Measurements from ENCODE around the gene ATG2B. TPM values are rescaled to one million over a fixed set of nuclear protein-coding genes. Genes with fewer than 3 reads are reported as not detected.

The ATG2B gene
- polyA plus RNA-seq, 1 experiment: 22.1 TPM

DNA sequence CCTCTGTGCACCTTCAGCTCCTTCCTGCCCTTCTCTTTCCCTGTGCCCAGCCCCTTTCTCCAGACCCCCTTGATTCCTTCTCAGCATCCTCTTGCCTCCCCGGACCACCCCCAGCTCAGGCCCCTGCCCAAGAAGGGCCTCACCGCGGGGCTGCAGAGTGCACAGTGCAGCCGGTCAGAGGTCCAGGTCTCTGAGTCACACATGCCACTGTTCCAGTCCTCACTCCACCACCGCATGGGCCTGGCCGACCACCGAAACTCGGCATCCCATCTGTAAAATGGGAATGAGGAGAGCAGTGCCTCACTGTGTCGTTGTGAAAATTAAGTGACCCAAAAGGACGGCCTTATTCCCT lies 93.8 kb downstream of the ATG2B start:
- Histone ChIP-seq H3K4me3 (ENCODE audit: low read depth, low read length) (no peak overlapping the region), H3K9me3 (ENCODE audit: control insufficient read depth, insufficient read depth, low read length) (peaks cover 11% of the 10 kb centered on the region; the same call in 1 of the 2 replicates), H3K27me3 (ENCODE audit: control insufficient read depth, insufficient read depth, low read length) (no peaks in the 10 kb centered on the region), H3K27ac (ENCODE audit: low read depth, low read length) (peak overlapping the region; percentile 89)
- CTCF ChIA-PET: interaction anchor here (0.7 to 2.4 kb wide), 2 partner anchors 168 to 171 kb away, joined by 3 to 10 read pairs; no protein-coding TSS in a partner anchor
- DNase-seq (ENCODE audit: low read depth, low spot score): no peak
- POLR2A ChIA-PET: interaction anchor here (1.4 to 1.5 kb wide), 2 partner anchors 16 to 23 kb away, joined by 6 to 8 read pairs; no protein-coding TSS in a partner anchor
- TF ChIP-seq, protein P1, sequence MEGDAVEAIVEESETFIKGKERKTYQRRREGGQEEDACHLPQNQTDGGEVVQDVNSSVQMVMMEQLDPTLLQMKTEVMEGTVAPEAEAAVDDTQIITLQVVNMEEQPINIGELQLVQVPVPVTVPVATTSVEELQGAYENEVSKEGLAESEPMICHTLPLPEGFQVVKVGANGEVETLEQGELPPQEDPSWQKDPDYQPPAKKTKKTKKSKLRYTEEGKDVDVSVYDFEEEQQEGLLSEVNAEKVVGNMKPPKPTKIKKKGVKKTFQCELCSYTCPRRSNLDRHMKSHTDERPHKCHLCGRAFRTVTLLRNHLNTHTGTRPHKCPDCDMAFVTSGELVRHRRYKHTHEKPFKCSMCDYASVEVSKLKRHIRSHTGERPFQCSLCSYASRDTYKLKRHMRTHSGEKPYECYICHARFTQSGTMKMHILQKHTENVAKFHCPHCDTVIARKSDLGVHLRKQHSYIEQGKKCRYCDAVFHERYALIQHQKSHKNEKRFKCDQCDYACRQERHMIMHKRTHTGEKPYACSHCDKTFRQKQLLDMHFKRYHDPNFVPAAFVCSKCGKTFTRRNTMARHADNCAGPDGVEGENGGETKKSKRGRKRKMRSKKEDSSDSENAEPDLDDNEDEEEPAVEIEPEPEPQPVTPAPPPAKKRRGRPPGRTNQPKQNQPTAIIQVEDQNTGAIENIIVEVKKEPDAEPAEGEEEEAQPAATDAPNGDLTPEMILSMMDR (IDR thresholded peaks at IDR 0.05; ENCODE audit: low read depth, low read length): no peak

- TF ChIP-seq, protein P1 (IDR thresholded peaks at IDR 0.05; ENCODE audit: low read depth, low read length): no peak
- DNase-seq (ENCODE audit: low read depth, low spot score): peak; percentile 88
- Histone ChIP-seq H3K9me3 (ENCODE audit: control insufficient read depth, insufficient read depth, low read length) (peaks cover 17% of the 10 kb centered on the region), H3K27me3 (ENCODE audit: control insufficient read depth, insufficient read depth, low read length) (no peaks in the 10 kb centered on the region), H3K27ac (ENCODE audit: low read depth, low read length) (peak overlapping the region; percentile 89), H3K4me3 (ENCODE audit: low read depth, low read length) (no peak overlapping the region)
- CTCF ChIA-PET: interaction anchor here (0.7 to 2.4 kb wide), 2 partner anchors 168 to 171 kb away, joined by 3 to 10 read pairs; no protein-coding TSS in a partner anchor
- POLR2A ChIA-PET: interaction anchor here (1.4 to 1.5 kb wide), 2 partner anchors 16 to 22 kb away, joined by 6 to 8 read pairs; no protein-coding TSS in a partner anchor
Observed at GRCh38 chr14:96268431-96269358, 94.4 kb downstream of the ATG2B start.

GRCh38 chr14:96267916-96268315 lies 95.2 kb downstream of the ATG2B start:
- Histone ChIP-seq H3K9me3 (ENCODE audit: control insufficient read depth, insufficient read depth, low read length) (peaks cover 17% of the 10 kb centered on the region), H3K27ac (ENCODE audit: low read depth, low read length) (peak overlapping the region; percentile 89), H3K4me3 (ENCODE audit: low read depth, low read length) (no peak overlapping the region), H3K27me3 (ENCODE audit: control insufficient read depth, insufficient read depth, low read length) (no peaks in the 10 kb centered on the region)
- TF ChIP-seq, protein P1 (IDR thresholded peaks at IDR 0.05; ENCODE audit: low read depth, low read length): no peak
- no peak for DNase-seq (ENCODE audit: low read depth, low spot score)
- ChIA-PET CTCF (interaction anchor here (2.4 kb wide), 1 partner anchor 167 kb away, joined by 10 read pairs; no protein-coding TSS in a partner anchor), POLR2A (no interaction called here)

GRCh38 chr14:96267336-96267735 lies 95.8 kb downstream of the ATG2B start:
- POLR2A ChIA-PET: no interaction called here
- H3K27ac ChIP-seq (ENCODE audit: low read depth, low read length): peak overlapping the region; percentile 89

More at GRCh38 chr14:96267336-96267735, 95.8 kb downstream of the ATG2B start:
- peak; percentile 69 for DNase-seq (ENCODE audit: low read depth, low spot score)
- TF ChIP-seq, protein P1 (IDR thresholded peaks at IDR 0.05; ENCODE audit: low read depth, low read length): no peak
- peaks cover 17% of the 10 kb centered on the region for H3K9me3 ChIP-seq (ENCODE audit: control insufficient read depth, insufficient read depth, low read length)
- CTCF ChIA-PET: interaction anchor here (2.4 kb wide), 1 partner anchor 166 kb away, joined by 10 read pairs; no protein-coding TSS in a partner anchor
- no peak overlapping the region for H3K4me3 ChIP-seq (ENCODE audit: low read depth, low read length)
- H3K27me3 ChIP-seq (ENCODE audit: control insufficient read depth, insufficient read depth, low read length): no peaks in the 10 kb centered on the region

All from AG04450 (cell line).